HG03432 (cell line): ENCODE results near the gene BCKDK.
"Not testable (repeated sequence)": the region's sequence is repeated elsewhere in the genome, so short reads cannot be mapped to it uniquely, and the experiment has no call there.

Source experiments
- ATAC-seq: cut with Tn5 transposase; IDR thresholded peaks from one replicate; pipeline ENCODE4 v1.9.1; 2021; ENCODE audit warnings: mild to moderate bottlenecking, moderate library complexity; ENCODE audit not compliant: unreplicated experiment

BCKDK gene

GRCh38 chr16:31118223-31119155, 10.3 kb downstream of the BCKDK start:
- ATAC-seq: no peak

- ATAC-seq: no peak
Observed at GRCh38 chr16:31120129-31120528, 11.9 kb downstream of the BCKDK start.

- no peak for ATAC-seq
Observed at GRCh38 chr16:31125844-31126243, 17.7 kb downstream of the BCKDK start.

- no peak for ATAC-seq
Observed at GRCh38 chr16:31127182-31127581, 19.0 kb downstream of the BCKDK start.

- no peak for ATAC-seq
Observed at GRCh38 chr16:31128711-31129567, 20.8 kb downstream of the BCKDK start.

- ATAC-seq: no peak
Observed at GRCh38 chr16:31129568-31130335, 21.6 kb downstream of the BCKDK start.

GRCh38 chr16:31130336-31130891, 22.2 kb downstream of the BCKDK start:
- no peak for ATAC-seq

GRCh38 chr16:31130899-31131298, 22.7 kb downstream of the BCKDK start:
- ATAC-seq: no peak

GRCh38 chr16:31131416-31131815, 23.2 kb downstream of the BCKDK start:
- no peak for ATAC-seq

GRCh38 chr16:31131841-31132271, 23.7 kb downstream of the BCKDK start:
- no peak for ATAC-seq

- ATAC-seq: no peak
Observed at GRCh38 chr16:31132303-31132979, 24.3 kb downstream of the BCKDK start.

GRCh38 chr16:31133046-31133501, 24.9 kb downstream of the BCKDK start:
- no peak for ATAC-seq

GRCh38 chr16:31134091-31134571, 25.9 kb downstream of the BCKDK start:
- no peak for ATAC-seq

GRCh38 chr16:31134625-31135534, 26.7 kb downstream of the BCKDK start:
- ATAC-seq: no peak

GRCh38 chr16:31135535-31136286, 27.5 kb downstream of the BCKDK start, which contains the start of gene PRSS8:
TSS of gene PRSS8 (minus strand) at chr16:31135727. CDS start at chr16:31135498, 229 bp downstream.
- ATAC-seq: no peak

GRCh38 chr16:31136287-31136662, 28.1 kb downstream of the BCKDK start:
- ATAC-seq: no peak

GRCh38 chr16:31136822-31137499, 28.8 kb downstream of the BCKDK start:
- ATAC-seq: not testable (repeated sequence)
